Neural progenitor cell (in vitro differentiated cells): ENCODE data around the gene MTTP. TPM values are rescaled to one million over a fixed set of nuclear protein-coding genes. Genes with fewer than 3 reads are reported as not detected.

ENCODE experiments used
- DNase-seq: peaks from one replicate; pipeline ENCODE4 v3.0.0-alpha.2; 2016; ENCODE audit warnings: low spot score
- H2AFZ ChIP-seq: fragments of 200-600 bp; sonication (generic); replicated peaks from 2 replicates; pipeline ENCODE4 v1.6.1; 2016; ENCODE audit warnings: antibody characterized with exemption
- H3F3A ChIP-seq: fragments of 200-600 bp; sonication (generic); 2 replicates; pipeline ENCODE4 v1.6.1; 2016; ENCODE audit warnings: antibody characterized with exemption, low read depth
- H3K27ac ChIP-seq: fragments of 200-600 bp; sonication (generic); 2 replicates; pipeline ENCODE4 v1.5.1; 2016; ENCODE audit warnings: mild to moderate bottlenecking
- H3K27me3 ChIP-seq: fragments of 200-600 bp; sonication (generic); 2 replicates; pipeline ENCODE4 v1.6.1; 2016; ENCODE audit warnings: mild to moderate bottlenecking, moderate library complexity
- H3K36me3 ChIP-seq: fragments of 200-600 bp; sonication (generic); 2 replicates; pipeline ENCODE4 v1.5.1; 2016
- H3K4me1 ChIP-seq: fragments of 200-600 bp; sonication (generic); 2 replicates; pipeline ENCODE4 v1.6.1; 2016; ENCODE audit warnings: mixed run types
- H3K4me2 ChIP-seq: fragments of 200-600 bp; sonication (generic); 2 replicates; pipeline ENCODE4 v1.6.1; 2016
- H3K4me3 ChIP-seq: fragments of 200-600 bp; sonication (generic); 2 replicates; pipeline ENCODE4 v1.5.1; 2016
- H3K79me2 ChIP-seq: fragments of 200-600 bp; sonication (generic); 2 replicates; pipeline ENCODE4 v1.6.1; 2016; ENCODE audit warnings: low read depth
- H3K9ac ChIP-seq: fragments of 200-600 bp; sonication (generic); 2 replicates; pipeline ENCODE4 v1.6.1; 2016
- H3K9me3 ChIP-seq: fragments of 200-600 bp; sonication (generic); 2 replicates; pipeline ENCODE4 v1.5.1; 2016; ENCODE audit warnings: low read depth
- H4K20me1 ChIP-seq: fragments of 200-600 bp; sonication (generic); 2 replicates; pipeline ENCODE4 v1.6.1; 2016; ENCODE audit warnings: low read depth
- H3K27ac Mint-ChIP-seq: 3 replicates; pipeline ENCODE4 v1.8.0; 2021; ENCODE audit warnings: mixed read lengths
- H3K27me3 Mint-ChIP-seq: 2 replicates; pipeline ENCODE4 v1.8.0; 2022; ENCODE audit warnings: low read depth, mild to moderate bottlenecking, inconsistent platforms, moderate library complexity, mixed read lengths; ENCODE audit not compliant: insufficient read depth
- H3K36me3 Mint-ChIP-seq: 3 replicates; pipeline ENCODE4 v1.8.0; 2021; ENCODE audit warnings: mixed read lengths
- H3K4me1 Mint-ChIP-seq: 3 replicates; pipeline ENCODE4 v1.8.0; 2021; ENCODE audit warnings: mixed read lengths
- H3K4me3 Mint-ChIP-seq: 3 replicates; pipeline ENCODE4 v1.8.0; 2021; ENCODE audit warnings: mild to moderate bottlenecking, moderate library complexity, mixed read lengths
- H3K9me3 Mint-ChIP-seq: 3 replicates; pipeline ENCODE4 v1.8.0; 2020; ENCODE audit warnings: mixed read lengths
- EZH2 ChIP-seq: fragments of 200-600 bp; sonication (generic); IDR thresholded peaks from 2 replicates; pipeline ENCODE4 v1.6.1; 2017; ENCODE audit warnings: antibody characterized with exemption, mild to moderate bottlenecking, moderate library complexity
- EZH2phosphoT487 ChIP-seq: fragments of 200-600 bp; sonication (generic); IDR thresholded peaks from 2 replicates; pipeline ENCODE4 v1.6.1; 2017; ENCODE audit warnings: antibody characterized with exemption
- total RNA-seq: library from RNA; depleted of rRNA; stranded (reverse); fragments of >200 nt; gene quantifications from 2 replicates; pipeline ENCODE4 v1.2.3, GENCODE V29; 2015; ENCODE audit warnings: low replicate concordance
- TF ChIP-seq, protein P1 (sequence below): fragments of 200-600 bp; sonication (generic); IDR thresholded peaks from 2 replicates; pipeline ENCODE4 v1.5.1; 2017; ENCODE audit warnings: antibody characterized with exemption, mild to moderate bottlenecking

The MTTP gene
- total RNA-seq, 1 donor from 2014 or later: 4.4 TPM

DNA sequence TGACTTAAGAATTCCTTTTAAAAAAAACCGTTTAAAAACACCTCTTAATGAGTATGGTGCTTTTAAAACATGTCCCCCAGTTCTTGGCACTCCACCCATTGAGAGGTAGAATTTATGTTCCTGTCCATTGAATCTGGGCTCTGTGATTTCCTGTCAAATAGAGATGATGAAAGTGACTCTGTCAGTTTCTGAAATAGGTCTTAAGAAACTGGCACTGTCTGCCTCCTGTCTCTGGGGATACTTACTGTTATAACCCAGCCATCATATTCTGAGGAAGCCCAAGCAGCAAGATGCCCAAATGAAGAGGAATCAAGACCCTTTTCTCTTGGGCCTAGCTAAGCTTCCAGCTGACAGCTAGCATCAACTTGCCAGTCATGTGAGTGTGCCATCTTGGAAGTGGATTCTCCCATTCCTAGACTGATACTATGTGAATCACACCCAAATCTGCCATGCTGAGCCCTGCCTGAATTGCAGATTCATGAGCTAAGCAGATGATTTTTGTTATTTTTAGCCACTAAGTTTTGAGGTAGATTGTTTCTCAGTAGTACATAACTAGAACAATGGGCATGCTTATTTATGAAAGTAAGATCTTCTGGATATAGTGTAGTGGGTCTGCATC is 60.2 kb downstream of the MTTP start:
- TF ChIP-seq EZH2 (no peak), EZH2phosphoT487 (no peak)
- TF ChIP-seq, protein P1, sequence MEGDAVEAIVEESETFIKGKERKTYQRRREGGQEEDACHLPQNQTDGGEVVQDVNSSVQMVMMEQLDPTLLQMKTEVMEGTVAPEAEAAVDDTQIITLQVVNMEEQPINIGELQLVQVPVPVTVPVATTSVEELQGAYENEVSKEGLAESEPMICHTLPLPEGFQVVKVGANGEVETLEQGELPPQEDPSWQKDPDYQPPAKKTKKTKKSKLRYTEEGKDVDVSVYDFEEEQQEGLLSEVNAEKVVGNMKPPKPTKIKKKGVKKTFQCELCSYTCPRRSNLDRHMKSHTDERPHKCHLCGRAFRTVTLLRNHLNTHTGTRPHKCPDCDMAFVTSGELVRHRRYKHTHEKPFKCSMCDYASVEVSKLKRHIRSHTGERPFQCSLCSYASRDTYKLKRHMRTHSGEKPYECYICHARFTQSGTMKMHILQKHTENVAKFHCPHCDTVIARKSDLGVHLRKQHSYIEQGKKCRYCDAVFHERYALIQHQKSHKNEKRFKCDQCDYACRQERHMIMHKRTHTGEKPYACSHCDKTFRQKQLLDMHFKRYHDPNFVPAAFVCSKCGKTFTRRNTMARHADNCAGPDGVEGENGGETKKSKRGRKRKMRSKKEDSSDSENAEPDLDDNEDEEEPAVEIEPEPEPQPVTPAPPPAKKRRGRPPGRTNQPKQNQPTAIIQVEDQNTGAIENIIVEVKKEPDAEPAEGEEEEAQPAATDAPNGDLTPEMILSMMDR: no peak
- H3K4me1 Mint-ChIP-seq: peaks cover 2% of the 10 kb centered on the region
- H3K27ac Mint-ChIP-seq: no peak overlapping the region
- no peak for DNase-seq
- no peaks in the 10 kb centered on the region for H3K9me3 Mint-ChIP-seq
- no peaks in the 10 kb centered on the region for H3K27me3 ChIP-seq
- H3K79me2 ChIP-seq: no peaks in the 10 kb centered on the region
- H3K4me2 ChIP-seq: no peak overlapping the region
- no peaks in the 10 kb centered on the region for H3K4me1 ChIP-seq
- H3K4me3 Mint-ChIP-seq: no peak overlapping the region
- H2AFZ ChIP-seq: no peak overlapping the region
- no peaks in the 10 kb centered on the region for H4K20me1 ChIP-seq
- H3K27ac ChIP-seq: no peak overlapping the region
- no peaks in the 10 kb centered on the region for H3K36me3 ChIP-seq
- no peaks in the 10 kb centered on the region for H3K9me3 ChIP-seq
- no peak overlapping the region for H3K9ac ChIP-seq
- no peaks in the 10 kb centered on the region for H3K36me3 Mint-ChIP-seq
- no peaks in the 10 kb centered on the region for H3K27me3 Mint-ChIP-seq
- H3F3A ChIP-seq: no peaks in the 10 kb centered on the region
- H3K4me3 ChIP-seq: no peak overlapping the region

DNA sequence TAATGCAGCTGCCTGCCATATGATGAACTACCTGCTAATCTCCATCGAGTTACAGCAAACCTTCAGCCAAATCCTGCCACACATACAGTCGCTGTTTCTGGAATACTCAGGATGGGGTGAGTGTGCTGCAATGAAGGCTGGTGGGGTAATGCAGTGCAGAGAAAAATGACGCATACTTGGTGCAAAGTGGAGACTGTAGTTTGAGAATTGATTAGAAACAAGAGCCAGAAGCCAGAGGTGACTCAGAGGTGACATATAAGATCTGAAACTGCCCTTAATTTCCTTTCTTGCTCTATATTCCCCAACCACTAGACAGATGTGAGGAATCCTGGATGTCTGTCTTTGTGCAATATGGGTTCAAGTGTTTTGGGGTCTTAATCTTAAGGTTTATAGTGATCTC is 61.0 kb downstream of the MTTP start:
- Histone ChIP-seq H3K4me3 (no peak overlapping the region), H3K27ac (no peak overlapping the region), H3F3A (no peaks in the 10 kb centered on the region), H3K9me3 (no peaks in the 10 kb centered on the region), H3K4me1 (peaks cover 4% of the 10 kb centered on the region), H3K27me3 (no peaks in the 10 kb centered on the region), H3K9ac (no peak overlapping the region), H3K36me3 (no peaks in the 10 kb centered on the region), H3K4me2 (no peak overlapping the region), H2AFZ (no peak overlapping the region), H4K20me1 (no peaks in the 10 kb centered on the region), H3K79me2 (no peaks in the 10 kb centered on the region)
- no peak for DNase-seq
- Mint-ChIP-seq H3K27me3 (no peaks in the 10 kb centered on the region), H3K4me1 (peaks cover 5% of the 10 kb centered on the region), H3K9me3 (no peaks in the 10 kb centered on the region), H3K36me3 (no peaks in the 10 kb centered on the region), H3K4me3 (no peak overlapping the region), H3K27ac (no peak overlapping the region)
- TF ChIP-seq EZH2: no peak
- TF ChIP-seq, protein P1: no peak
- no peak for TF ChIP-seq EZH2phosphoT487

DNA sequence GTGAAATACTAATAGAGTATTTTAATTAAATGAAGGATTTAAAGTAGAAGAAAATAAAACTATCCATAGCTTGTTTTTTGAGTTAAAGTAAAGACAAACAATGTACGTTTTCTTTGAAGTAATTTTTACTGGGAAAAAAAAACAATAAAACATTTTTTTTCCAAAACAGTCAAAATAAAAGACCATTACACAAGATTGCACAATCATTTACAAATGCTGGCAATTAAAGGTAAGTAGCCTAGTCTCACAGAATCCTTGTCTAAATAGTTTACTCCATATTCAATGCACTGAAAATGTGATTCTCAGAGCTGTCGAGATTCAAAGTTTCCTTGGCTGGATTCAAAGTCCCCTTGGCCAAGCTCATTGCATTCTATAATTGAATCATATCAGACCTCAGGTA is 61.8 kb downstream of the MTTP start:
- H4K20me1 ChIP-seq: no peaks in the 10 kb centered on the region
- Mint-ChIP-seq H3K4me3 (no peak overlapping the region), H3K27ac (no peak overlapping the region), H3K27me3 (no peaks in the 10 kb centered on the region), H3K4me1 (peaks cover 8% of the 10 kb centered on the region), H3K9me3 (no peaks in the 10 kb centered on the region), H3K36me3 (no peaks in the 10 kb centered on the region)
- H3K4me2 ChIP-seq: no peak overlapping the region
- H3K9ac ChIP-seq: no peak overlapping the region
- no peak overlapping the region for H2AFZ ChIP-seq
- H3K4me3 ChIP-seq: no peak overlapping the region
- no peaks in the 10 kb centered on the region for H3K36me3 ChIP-seq
- H3K9me3 ChIP-seq: no peaks in the 10 kb centered on the region
- no peak for TF ChIP-seq EZH2
- no peak for TF ChIP-seq EZH2phosphoT487
- TF ChIP-seq, protein P1: no peak
- H3K27ac ChIP-seq: no peak overlapping the region
- H3K4me1 ChIP-seq: peaks cover 9% of the 10 kb centered on the region
- no peak for DNase-seq
- H3K27me3 ChIP-seq: no peaks in the 10 kb centered on the region
- no peaks in the 10 kb centered on the region for H3K79me2 ChIP-seq
- no peaks in the 10 kb centered on the region for H3F3A ChIP-seq
